HG02885 (cell line): ENCODE measurements around the gene SKP1.
"Not testable (repeated sequence)": the region's sequence is repeated elsewhere in the genome, so short reads cannot be mapped to it uniquely, and the experiment has no call there.

Source experiments
- ATAC-seq: cut with Tn5 transposase; IDR thresholded peaks from one replicate; pipeline ENCODE4 v1.9.1; 2021; ENCODE audit warnings: mild to moderate bottlenecking; ENCODE audit not compliant: unreplicated experiment, poor library complexity

The SKP1 gene

DNA sequence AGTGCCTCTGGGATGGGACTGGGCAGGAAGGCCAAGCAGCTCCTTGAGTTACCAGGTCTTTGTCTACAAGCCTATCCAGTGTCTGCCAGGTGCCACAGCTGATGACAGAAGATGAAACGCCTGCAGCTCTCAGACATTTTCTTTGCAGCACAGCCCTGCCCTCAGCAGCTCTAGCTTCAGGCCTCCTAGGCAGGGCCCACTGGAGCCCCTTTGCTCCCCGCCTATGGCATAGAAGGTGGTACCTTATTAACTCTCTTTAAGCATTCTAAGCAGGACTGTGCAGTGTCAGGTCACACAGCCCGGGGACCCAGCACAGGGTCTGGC is 1.3 kb upstream of the SKP1 start:
- ATAC-seq, result no peak

DNA sequence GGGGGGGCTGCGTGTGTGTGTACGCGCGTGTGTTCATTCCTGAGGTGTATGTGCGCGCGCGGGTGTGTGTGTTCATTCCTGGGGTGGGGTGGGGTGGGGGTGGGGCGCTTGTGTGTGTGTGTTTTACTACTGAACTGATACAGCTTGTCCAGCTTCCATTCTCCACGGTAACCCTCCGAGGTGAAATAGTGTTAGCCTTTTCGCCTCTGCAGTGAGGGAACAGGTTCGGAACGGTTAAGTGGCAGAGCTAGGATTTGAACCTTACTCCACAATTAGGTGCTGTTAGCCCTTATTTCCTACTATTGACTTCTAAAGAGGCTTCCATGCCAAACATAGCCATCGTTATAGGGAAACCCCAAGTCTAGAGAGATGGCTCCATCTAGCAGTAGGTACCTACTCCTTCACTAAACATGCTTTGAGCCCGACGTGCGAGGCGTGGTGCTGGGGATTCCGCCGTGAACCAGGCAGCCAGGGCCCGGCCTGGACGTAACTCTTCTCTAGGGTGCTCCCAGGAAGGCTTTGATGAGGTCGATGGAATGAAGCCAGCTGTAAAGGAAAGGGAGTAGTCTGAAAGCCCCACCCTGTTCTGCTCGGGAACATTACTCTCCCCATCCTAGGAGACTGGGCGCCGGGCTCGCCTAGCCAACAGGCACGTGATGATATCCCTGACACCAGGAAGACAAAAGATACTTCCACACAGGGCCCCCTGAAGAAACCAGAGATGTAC is 782 bp upstream of the SKP1 start:
- ATAC-seq, result no peak

DNA sequence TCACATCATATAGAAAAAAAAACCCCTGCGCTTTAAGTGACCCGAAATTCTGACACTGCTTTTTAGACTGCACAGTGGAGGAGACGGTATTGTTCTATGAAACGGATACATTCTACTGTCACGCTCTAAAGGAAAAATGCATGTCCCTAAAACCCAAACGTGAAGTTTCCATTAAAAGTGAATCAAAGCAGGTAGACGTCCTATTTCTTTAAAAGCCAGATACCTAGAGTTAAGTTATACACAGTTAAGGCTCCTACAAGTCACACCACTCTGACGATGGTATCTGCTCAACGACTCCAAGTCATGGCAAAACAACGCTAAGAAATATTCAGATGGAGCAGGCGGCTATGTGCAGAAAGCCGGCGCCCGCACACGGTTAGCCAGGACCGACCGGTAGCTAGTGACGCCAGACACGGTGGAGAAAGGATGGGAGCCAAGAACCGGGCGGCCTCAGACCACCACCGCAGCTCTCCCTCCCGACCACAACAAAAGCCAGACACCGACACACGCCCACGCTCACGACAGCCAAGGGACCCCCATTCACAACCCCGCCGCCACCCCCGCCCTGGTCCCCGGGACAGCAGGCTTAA is 734 bp downstream of the SKP1 start:
- peak; percentile 28 for ATAC-seq

DNA sequence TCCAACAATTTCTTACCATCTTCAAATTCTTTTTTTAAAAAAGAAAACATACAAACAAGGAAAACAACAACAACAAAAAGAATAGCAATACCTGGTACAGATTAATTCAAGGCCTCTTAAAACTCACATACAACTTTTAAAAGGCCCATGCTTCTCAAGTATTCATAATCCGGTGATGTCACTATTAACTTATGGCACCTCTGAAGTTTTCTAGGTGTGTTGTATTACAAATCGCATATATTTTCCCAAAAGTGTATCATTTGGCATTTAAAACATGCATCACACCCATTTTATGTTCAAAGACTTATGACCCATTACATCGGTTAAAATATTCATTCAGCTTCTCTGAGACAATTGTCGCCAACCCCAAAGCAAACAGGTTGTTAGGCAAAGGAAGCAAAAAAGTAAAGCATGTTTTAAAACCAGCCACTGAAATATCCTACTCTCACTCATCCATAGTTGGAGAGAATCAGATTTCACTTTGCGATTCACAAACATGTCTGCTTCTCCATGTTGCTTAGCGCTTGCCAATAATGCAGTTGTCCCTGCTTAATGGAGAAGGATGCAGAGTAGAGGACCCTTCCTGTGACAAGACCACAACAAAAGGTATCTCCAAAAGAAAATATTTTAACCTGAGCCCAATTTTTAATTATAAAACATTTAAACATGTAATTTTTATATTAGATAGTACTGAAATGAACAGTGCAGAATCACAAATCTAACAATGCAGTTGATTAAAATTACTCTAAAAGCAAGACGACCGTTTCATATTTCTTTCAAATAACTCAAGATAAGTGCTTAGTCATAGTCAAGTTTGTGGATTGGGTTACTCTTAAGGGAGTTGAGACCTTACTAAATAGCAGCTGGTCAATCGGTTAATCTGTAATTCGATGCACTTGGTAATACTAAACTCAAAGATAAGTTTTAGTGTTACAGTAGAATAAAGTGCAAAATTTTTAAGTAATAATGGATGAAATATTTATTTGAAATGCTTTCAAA is 1.6 kb downstream of the SKP1 start:
- ATAC-seq, result no peak

DNA sequence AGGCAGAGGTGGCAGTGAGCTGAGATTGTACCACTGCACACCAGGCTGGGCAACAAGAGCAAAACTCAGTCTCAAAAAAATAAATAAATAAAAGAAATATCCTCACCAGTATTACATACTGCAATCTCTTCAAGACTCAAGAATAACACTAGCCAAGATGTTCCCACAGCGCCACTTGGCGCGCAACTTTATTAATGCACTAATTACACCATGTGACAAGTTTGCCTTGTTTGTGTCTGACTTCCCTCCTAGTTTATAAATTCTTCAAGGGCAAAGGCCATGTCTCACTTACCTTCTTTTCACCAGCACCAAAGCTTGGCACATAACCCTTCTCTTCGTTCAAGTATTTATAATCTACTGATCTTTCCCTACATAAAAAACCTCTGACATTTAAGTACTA is 4.8 kb downstream of the SKP1 start:
- no peak for ATAC-seq

DNA sequence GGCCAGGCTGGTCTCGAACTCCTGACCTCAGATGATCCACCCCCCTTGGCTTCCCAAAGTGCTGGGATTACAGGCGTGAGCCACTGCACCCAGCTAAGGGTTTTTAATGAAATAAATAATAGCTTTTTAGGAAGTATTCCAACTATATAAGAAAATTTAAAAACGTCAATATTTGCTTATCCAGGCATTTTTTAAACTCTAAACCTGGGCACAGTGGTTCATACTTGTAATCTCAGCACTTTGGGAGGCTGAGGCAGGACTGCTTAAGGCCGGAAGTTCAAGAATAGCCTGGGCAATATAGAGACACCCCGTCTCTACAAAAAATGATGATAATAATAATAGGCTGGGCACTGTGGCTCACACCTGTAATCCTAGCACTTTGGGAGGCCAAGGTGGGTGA is 14.2 kb downstream of the SKP1 start:
- ATAC-seq, result no peak

DNA sequence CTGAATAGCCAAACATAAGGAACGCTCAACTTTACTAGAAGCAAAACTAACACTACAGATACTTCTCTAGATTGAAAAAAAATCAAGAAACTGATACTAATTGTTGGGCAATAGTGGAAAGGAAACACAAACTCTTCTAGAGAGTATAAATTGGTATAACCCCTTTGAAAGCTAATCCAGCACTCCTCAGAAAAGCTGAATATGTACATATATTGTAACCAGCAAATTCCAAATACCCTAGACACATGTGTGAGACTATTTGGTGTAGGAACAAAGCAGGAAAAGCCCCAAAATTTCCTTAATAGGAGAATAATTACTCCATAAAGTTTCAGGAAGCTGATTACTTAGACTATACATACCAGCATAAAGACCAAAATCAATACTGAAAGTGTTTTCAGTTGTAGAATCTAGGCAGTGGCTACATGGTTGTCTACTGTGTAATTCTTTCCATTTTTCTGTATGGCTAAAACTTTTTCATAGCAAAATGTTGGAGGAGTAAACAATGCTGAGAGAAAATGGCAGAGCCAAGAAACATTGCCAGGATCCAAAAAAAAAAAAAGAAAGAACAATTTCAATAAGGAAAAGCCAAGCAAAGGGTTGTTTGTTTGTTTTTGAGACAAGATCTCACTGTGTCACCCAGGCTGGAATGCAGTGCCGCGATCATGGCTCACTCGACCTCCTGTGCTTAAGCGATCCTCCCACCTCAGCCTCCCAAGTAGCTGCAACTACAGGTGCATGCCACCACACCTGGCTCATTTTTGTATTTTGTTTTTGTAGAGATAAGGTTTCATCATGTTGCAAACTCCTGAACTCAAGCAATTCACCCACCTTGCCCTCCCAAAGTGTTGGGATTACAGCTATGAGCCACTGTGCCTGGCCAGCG is 15.0 kb downstream of the SKP1 start:
- ATAC-seq, result no peak

DNA sequence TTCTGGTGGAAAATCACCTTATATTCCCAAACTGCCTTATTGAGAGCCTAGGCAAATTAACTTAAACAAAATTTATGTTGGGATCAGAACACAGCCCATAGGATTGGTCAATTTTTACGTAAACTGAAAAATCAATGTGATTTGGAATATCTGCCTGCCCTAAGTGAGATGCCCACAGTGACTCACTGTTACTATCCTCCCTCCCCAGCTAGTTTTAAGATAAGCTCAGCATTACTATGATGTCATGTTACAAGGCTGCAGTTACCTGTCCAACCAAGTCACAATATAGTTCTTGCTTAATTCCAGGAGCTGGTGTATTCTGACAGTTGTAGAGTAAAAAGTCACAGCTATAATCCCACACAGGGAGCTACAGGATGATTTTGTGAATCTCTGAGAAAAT is 23.1 kb downstream of the SKP1 start:
- no peak for ATAC-seq

DNA sequence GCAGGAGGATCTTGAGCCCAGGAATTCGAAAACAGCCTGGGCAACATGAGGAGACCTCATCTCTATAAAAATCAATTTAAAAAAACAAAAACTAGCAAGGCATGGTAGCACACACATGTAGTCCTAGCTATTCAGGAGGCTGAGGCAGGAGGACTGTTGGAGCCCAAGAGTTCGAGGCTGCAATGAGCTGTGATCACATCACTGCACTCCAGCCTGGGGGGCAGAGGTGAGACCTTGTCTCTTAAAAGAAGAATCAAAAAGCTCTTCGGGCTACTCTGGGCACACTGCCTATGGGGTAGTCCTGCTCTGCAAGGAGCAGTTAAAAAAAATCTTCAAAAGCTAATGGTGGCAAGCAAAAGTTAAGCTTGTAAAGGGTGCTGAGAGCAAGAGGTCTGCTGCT is 23.5 kb downstream of the SKP1 start:
- ATAC-seq, result no peak

DNA sequence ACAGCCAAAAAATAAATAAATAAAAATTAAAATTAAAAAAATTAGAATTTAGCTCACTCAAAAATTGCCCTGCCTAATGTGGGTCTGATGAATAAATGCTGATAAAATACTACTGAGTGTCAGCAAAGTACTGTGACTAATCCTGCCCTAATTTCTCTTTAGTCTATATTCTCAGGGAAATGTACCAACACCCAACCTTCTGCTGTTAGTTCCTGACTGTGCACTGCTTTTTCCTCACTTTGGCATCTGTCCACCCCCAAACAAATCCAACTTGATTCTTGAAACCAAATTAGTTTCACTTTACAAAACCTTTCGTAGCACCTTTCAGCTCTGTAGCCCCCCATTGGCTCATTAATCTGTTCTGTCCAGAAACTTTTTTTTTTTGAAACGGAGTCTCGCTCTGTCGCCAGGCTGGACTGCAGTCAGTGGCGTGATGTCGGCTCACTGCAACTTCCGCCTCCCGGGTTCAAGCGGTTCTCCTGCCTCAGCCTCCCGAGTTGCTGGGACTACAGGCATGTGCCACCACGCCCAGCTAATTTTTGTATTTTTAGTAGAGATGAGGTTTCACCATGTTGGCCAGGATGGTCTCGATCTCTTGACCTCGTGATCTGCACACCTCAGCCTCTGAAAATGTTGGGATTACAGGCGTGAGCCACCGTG is 24.4 kb downstream of the SKP1 start:
- not testable (repeated sequence) for ATAC-seq

DNA sequence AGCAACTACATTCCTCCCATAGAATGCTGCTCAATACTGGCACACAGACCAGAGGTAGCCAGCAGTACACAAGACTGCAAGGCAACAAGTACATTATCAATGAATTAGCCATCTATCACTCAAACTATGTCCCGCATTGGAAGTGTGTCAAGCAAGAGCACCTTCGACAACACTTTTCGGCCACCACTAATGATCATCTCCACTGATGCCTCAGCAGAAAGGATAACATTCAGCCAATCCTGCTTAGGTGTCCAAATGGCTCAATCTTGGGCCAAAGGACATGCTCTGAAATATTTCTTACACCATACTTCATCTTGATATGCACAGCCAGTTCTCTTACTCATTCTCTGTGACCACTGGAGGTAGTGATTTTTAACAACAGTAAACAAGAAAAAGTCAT is 25.0 kb downstream of the SKP1 start:
- no peak for ATAC-seq

DNA sequence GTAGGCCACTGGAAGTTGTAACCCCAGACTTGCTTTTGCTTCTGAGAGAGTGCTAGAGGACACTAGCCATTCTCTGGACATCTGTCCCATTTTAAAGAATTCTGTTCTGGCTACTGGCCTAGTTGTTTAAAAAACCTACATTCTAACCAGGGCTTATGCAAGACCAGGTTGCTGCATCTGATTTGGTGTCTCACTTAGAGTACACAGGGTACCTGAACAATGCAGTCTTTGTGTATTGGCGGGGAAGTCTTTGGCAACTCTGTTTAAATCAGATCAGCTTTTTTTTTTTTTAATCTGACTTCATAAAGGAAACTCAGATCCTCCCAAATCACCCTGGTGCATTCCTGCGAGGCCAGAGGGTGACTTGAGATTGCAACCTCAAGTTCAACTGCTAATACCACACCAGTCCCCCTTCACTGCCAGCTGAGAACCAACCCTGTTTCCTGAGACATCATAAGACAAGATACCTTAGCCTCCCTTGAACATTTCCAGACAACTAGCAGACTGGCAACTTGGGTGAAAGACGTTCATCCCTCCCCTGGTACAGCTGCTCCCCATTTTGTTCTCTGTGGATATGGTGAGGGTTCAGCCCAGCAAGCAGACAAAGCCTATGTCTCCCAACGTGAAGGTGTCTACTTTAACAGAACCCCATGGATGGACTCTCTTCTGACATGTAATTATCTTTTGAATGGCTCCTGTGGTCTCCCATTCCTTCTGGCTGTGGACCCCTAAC is 27.0 kb downstream of the SKP1 start:
- ATAC-seq, result no peak

DNA sequence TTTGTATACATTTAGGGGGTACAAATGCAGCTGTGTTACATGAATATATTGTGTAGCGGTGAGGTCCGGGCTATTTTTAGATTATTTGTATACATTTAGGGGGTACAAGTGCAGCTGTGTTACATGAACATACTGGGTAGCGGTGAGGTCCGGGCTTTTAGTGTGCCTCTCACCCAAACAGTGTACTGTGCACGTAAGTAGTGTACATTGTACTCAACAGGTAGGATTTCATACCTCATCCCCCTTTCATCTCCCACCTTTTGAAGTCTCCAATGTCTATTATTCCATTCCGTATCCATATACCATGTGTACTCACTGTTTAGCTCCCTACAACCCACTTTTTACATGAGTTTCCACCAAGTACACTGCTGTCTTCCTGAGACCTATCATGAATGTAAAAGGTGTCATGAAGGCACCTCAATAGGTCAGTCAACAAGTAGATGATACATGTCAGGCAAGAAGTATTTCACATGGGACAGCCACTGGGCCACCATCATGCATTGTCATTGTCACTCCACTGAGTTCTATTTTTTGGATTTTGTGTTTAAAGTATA is 27.7 kb downstream of the SKP1 start:
- no peak for ATAC-seq

DNA sequence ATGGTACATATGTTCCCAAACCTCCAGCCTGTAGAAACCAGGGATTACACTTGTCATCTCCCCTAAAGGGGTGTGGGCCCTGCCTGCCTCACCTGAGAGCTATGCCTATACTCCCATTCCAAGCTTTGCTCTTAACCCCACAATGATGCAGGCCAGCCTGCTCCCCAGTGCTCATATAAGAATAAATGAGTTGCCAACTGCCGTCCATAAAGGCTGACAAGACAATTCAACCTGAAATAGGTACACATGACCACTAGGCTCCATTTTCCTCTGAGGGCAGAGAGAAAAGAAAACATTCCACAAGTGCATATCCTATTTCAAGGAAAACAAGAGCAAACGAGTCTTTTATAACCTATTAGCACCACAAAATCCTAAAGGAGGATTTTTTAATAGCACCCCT is 28.4 kb downstream of the SKP1 start:
- no peak for ATAC-seq

DNA sequence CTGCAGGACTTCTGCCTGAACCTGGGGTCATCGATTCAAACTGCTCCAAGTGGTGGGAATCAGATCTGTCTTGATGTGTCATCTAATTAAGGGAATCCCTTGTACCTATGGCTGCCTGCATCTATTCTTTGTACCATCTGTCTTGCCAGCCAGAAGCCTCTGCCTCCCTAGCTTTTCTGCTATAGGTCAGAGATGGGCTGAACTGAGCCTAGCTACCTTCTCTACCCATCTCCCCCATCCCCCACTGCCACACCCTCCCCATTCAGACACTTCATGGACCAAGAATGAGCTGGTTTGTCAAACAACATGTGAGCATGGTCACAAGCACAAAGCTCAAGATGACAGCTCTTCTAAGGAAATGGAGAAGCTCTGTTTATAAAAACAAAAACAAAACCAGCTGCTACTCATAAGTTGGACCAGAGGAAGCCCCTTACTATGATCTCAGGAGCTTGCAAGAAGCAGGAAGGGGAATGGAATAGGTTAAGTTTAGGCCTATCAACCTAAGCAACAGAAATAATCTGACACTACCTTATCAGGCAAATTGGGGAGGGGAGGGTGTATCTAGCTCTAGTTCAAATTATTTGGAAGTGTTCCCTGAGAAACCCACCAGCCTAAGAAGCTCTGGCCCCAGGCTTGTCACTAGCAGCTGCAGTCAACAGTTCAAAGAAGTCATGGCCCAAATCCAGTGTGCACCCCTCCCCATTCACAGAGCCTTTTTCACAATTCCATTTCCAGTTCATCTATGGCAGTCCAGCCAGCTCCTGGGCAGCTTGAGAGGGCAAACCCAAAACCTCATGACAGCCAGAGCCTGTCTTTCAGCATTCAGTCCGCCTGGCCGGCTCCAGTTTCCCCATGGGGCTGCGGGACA is 29.9 kb downstream of the SKP1 start:
- ATAC-seq, result no peak

DNA sequence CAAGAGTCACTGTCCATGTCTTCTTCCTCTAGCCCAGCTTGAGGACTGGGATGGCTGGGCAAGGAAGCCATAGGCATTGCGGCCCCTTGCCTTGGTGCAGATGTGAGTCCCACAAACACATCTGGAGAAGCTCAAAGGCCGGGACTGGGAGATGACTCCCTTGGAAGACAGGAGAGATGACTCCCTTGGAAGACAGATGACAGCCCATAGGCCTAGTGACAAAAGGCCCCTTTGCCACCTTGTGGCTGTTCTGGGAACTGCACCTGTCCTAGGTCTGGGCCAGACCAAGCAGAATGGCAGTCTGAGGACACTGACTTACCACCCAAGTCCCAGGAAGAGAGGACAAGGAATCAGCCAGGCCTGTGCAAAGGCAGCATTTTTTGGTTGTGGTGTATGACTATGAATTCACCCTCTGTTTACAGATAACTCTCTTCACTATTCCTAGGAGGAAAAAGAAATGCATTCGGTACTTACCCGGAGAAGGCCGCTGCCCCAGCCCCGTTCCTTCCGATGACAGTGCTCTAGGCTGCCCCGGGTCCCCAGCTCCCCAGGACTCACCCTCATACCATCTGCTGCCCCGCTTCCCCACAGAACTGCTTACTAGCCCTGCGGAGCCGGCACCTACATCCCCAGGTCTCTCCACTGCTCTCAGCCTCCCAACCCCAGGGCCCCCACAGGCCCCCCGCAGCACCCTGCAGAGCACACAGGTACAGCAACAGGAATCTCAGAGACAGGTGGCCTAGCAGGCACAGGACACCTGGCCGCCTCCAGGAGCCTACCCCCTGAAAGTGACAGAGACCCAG is 30.8 kb downstream of the SKP1 start:
- ATAC-seq, result peak; percentile 73
